ENCODE measurements around the gene CABP7.
"Not testable (repeated sequence)": the region's sequence is repeated elsewhere in the genome, so short reads cannot be mapped to it uniquely, and the experiment has no call there.

The CABP7 gene

GRCh38 chr22:29751669-29752068 lies 31.9 kb downstream of the CABP7 start:
- DNase-seq = no peak

DNA sequence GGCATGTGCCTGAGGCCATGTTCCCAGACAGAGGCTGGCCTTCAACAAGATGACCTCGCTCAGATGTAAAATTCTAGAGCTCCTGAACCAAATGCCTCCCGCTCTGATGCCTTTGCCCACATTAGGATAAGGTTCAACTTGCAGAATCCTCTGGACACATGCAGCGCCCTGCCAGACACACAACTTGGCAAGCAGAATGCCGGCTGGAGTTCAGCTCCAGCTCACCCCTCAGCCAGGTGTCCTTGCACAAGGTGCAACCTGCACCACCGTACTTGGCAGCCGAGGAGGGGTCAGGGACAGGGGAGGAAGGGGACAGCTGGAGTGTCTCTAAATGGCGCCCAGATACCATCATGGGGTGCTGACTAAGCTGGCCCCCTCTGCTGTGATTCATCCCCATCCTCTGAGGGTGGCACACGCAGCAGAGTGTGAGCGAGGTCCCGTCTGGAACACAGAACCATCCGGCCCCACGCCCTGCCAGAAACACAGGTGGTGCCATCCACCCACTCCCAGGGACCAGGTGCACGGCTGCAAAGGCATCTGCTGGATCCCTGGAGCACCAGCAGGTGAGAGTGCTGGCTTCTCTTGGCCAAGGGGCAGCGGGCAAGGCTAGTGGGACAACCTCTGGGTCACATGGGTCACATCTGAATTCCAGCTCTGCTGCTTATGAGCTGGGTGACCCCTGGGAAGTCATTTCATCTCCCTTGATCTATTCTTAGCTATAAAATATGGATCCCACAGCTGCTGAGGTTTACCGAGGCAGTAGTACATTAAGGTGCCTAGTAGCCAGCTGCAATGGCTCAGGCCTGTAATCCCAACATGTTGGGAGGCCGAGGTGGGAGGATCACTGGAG lies 34.2 kb downstream of the CABP7 start:
- DNase-seq = no peak

- DNase-seq = not testable (repeated sequence)
Observed at GRCh38 chr22:29754658-29755395, 35.0 kb downstream of the CABP7 start.

- no peak for DNase-seq
Observed at GRCh38 chr22:29755889-29756288, 36.1 kb downstream of the CABP7 start.

- no peak for DNase-seq
Observed at GRCh38 chr22:29756341-29756740, 36.5 kb downstream of the CABP7 start.

DNA sequence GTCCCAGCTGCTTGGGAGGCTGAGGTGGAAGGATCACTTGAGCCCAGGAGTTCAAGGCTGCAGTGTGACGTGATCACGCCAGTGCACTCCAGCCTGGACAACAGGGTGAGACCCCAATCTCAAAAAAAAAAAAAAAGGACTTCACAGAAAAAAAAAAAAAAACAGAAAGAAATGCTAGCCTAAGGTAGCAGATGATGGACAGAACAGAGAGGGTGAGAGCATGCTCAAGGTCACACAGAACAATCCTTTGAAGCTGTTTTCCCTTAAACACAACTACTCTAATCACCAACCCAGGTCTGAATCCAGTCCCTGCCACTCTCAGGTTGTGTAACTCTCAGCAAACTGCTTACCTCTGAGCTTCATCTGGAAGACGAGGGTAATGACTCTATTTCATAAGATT lies 37.3 kb downstream of the CABP7 start:
- DNase-seq = no peak

DNA sequence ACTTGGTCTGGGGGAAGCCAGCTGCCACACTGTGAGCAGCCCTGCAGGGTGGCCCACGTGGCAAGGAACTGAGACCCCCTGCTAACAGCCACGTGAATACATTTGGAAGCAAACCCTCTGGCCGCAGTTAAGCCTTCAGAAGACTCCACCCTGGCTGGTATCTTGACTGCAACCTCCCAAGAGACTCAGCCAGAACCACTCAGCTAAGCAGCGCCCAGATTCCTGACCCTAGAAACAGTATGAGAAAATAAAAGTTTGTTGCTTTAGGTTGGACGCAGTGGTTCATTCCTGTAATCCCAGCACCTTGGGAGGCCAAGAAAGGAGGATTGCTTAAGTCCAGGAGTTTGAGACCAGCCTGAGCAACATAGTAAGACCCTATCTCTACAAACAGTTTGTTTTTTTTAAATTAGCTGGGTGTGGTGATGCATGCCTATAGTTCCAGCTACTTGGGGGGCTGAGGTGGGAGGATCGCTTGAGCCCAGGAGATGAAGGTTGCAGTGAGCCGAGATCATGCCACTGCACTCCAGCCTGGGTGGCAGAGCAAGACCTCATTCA lies 38.3 kb downstream of the CABP7 start:
- DNase-seq = no peak

DNA sequence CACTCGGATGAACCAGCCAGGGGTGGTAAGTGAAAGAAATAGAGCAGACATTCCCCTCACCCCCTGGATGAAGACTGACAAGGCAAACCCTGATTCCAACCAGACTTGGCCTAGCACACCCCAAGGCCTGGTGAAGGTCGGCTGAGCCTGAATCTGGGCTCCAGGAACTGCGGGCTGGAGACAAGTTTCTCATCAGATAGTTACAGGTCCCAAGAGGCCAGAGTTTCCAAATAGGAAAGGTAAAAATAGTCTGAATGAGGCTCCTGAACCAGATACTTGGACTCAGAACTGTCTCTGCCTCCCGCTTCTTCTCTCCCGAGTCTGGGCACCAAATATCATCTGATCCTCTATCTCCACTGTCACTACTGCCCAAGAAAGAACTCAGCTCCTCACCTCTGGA lies 39.2 kb downstream of the CABP7 start:
- no peak for DNase-seq

- DNase-seq = no peak
Observed at GRCh38 chr22:29762263-29762662, 42.5 kb downstream of the CABP7 start.

DNA sequence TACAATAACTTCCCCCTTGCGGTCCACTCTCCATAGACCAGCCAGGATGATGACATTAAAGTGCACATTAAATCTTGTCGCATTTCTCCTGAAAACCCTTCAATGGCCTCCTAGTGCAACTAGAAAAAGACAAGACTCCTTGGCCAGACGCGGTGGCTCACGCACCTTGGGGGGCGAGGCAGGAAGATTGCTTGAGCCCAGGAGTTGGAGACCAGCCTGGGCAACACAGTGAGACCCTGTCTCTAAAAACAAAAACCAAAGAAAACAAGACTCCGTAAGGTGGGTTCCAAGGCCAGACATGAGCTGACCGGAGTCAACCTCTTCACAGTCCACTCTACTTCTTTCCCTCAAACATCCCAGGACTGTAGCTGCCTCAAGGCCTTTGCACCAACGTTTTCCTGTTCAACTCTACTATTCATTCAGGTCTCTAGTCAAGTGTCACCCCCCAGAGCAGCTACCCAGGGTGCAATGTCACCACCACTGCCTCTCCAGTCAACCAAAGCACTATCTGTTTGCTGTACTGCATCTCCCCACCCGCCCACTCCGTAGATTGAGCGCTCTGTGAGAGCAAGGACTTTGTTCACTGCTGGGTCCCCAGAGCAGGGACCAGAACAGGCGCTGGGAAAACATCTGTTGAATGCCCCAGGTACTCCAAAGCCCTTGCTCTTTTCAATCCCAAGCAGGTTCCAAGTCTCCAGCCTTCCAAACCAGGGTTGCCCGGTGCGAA lies 46.3 kb downstream of the CABP7 start:
- DNase-seq = no peak

- DNase-seq = peak; percentile 82 to 95
Observed at GRCh38 chr22:29766632-29767170, 46.9 kb downstream of the CABP7 start, which contains the start of gene ZMAT5. TSS of gene ZMAT5 (minus strand) at chr22:29767007. CDS start at chr22:29748544, 18,463 bp downstream.

DNA sequence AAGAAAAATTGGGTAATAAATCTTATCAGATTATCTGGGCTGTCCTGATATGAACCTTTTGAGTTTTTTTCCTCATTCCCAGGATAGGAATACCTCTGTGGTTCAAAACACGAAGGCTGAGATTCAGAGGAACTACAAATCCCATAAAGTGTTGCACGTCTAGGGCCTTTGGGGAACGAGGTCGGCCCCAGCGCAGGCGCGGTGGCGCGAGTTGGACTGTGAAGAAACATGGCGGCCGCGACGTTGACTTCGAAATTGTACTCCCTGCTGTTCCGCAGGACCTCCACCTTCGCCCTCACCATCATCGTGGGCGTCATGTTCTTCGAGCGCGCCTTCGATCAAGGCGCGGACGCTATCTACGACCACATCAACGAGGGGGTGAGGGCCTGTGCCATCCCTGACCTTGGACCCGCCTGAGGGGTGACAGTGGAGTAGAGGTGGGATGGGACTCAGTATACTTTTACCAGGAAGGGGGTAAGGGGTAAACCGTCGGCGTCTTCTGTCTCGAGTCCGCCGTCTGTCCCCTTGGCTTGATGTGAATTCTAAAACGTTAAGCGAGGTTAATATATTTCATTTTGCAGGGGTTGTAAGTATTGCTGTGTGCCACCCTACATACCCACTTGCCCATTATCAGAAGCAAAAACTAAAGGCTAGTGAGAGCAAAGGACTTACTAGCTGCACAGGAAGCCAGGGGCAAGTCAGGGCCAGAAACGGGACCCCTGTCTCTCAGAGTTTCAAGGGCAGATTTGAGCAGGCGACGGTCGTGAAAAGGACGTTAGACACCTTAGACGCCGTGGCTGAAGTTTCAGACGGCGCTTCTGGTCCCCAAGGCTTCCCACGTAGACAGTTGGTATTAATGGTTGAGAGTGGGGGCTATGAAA lies 47.6 kb downstream of the CABP7 start, which contains the start of gene UQCR10:
TSS of gene UQCR10 (plus strand) at position 199 of the 881 bp plus-strand sequence. CDS start at position 229, 30 bp downstream.
- DNase-seq = peak; percentile 62 to 90

DNA sequence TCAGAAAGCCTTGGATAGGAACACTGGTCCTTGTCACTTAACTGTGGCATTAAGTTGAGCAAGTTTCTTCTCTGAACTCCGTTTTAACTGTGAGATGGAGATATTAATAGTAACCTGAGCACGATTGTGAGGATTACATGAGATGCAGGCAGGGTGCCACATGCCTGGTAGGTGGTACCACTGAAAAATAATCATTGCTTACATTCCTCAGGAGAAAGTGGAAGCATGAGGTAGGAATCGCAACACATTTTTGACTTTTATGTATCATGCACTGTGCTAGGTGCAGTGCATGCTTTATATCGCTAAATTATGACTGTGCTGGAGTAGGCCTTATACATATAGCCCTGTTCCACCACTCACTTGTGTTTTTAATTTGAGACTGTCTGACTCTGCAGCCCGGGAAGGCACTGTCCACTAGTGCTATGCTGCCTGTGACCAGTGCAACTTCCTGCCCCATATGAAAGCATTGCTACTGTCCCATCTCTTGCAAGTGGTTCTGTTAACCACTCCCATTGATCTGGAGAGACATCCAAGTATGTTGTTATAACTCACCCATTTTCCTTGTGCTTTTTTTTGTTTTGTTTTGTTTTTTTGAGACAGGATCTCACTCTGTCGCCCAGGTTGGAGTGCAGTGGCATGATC lies 48.4 kb downstream of the CABP7 start:
- DNase-seq = no peak

- no peak for DNase-seq
Observed at GRCh38 chr22:29769723-29770321, 50.0 kb downstream of the CABP7 start.

- peak in 1 of 2 experiments; percentile 20 for DNase-seq
Observed at GRCh38 chr22:29772170-29772641, 52.4 kb downstream of the CABP7 start.

DNA sequence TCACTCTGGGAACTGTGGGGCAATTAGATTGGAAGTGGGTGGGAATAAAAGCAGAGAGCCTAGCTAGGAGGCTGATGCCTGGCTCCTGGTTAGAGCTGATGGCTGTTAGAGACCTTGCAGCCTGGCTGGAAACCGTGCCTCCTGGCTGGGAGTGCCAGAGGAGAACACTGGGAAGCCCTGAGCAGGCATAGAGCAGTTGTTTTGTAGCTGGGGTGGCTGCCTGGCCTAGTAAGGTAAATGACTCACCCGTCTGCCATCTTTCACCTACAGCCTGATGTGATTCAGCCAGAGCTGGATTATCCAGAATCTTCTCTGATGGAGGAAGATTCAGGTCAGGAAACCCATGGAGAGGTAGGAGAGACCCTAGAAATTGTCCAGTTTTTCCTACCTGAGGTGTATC lies 53.4 kb downstream of the CABP7 start:
- DNase-seq = peak in 1 of 2 experiments; percentile 13

GRCh38 chr22:29780220-29780619 lies 60.4 kb downstream of the CABP7 start:
- DNase-seq = no peak

- DNase-seq = peak in 1 of 2 experiments; percentile 12
Observed at GRCh38 chr22:29780748-29781676, 61.2 kb downstream of the CABP7 start.
